DLD1 (cell line): ENCODE measurements around the gene TRPC4.

ENCODE experiments used
- in situ Hi-C: cut with HindIII; loops from 2 replicates; pipeline ENCODE4 v1.10.0; 2017; ENCODE audit warnings: low sequenced_read_pairs

The TRPC4 gene

GRCh38 chr13:37736045-37736444 is 133.5 kb downstream of the TRPC4 start:
- in situ Hi-C loops: no loop called here

- in situ Hi-C loops: no loop called here
Observed at GRCh38 chr13:37735293-37735692, 134.3 kb downstream of the TRPC4 start.

- in situ Hi-C loops: no loop called here
Observed at GRCh38 chr13:37729876-37730275, 139.7 kb downstream of the TRPC4 start.

- in situ Hi-C loops: no loop called here
Observed at GRCh38 chr13:37716420-37717195, 153.0 kb downstream of the TRPC4 start.

- in situ Hi-C loops: no loop called here
Observed at GRCh38 chr13:37715606-37716015, 154.0 kb downstream of the TRPC4 start.

GRCh38 chr13:37709318-37709717 is 160.3 kb downstream of the TRPC4 start:
- in situ Hi-C loops: no loop called here

- in situ Hi-C loops: no loop called here
Observed at GRCh38 chr13:37707739-37708500, 161.7 kb downstream of the TRPC4 start.

GRCh38 chr13:37706041-37706440 is 163.5 kb downstream of the TRPC4 start:
- in situ Hi-C loops: no loop called here

GRCh38 chr13:37701972-37702371 is 167.6 kb downstream of the TRPC4 start:
- in situ Hi-C loops: no loop called here

- in situ Hi-C loops: no loop called here
Observed at GRCh38 chr13:37701306-37701705, 168.3 kb downstream of the TRPC4 start.

- in situ Hi-C loops: no loop called here
Observed at GRCh38 chr13:37700887-37701286, 168.7 kb downstream of the TRPC4 start.

- in situ Hi-C loops: no loop called here
Observed at GRCh38 chr13:37695200-37695599, 174.4 kb downstream of the TRPC4 start.

GRCh38 chr13:37690361-37690760 is 179.2 kb downstream of the TRPC4 start:
- in situ Hi-C loops: no loop called here

- in situ Hi-C loops: no loop called here
Observed at GRCh38 chr13:37686501-37686900, 183.1 kb downstream of the TRPC4 start.

- in situ Hi-C loops: no loop called here
Observed at GRCh38 chr13:37685206-37685605, 184.4 kb downstream of the TRPC4 start.

GRCh38 chr13:37682496-37682895 is 187.1 kb downstream of the TRPC4 start:
- in situ Hi-C loops: no loop called here

GRCh38 chr13:37681281-37682032 is 188.1 kb downstream of the TRPC4 start:
- in situ Hi-C loops: no loop called here

- in situ Hi-C loops: no loop called here
Observed at GRCh38 chr13:37680137-37680536, 189.4 kb downstream of the TRPC4 start.

- in situ Hi-C loops: no loop called here
Observed at GRCh38 chr13:37679043-37679442, 190.5 kb downstream of the TRPC4 start.

- in situ Hi-C loops: no loop called here
Observed at GRCh38 chr13:37669845-37670244, 199.7 kb downstream of the TRPC4 start.

- in situ Hi-C loops: no loop called here
Observed at GRCh38 chr13:37667702-37668101, 201.9 kb downstream of the TRPC4 start.

GRCh38 chr13:37666036-37666435 is 203.5 kb downstream of the TRPC4 start:
- in situ Hi-C loops: no loop called here
